ENCODE results near the gene TRIM69. TPM values are rescaled to one million over a fixed set of nuclear protein-coding genes. Genes with fewer than 3 reads are reported as not detected.
"Not testable (repeated sequence)": the region's sequence is repeated elsewhere in the genome, so short reads cannot be mapped to it uniquely, and the experiment has no call there.

The TRIM69 gene
- total RNA-seq, 1 experiment from 2014 or later: 22.7 TPM

GRCh38 chr15:44780608-44781007 lies 44.3 kb downstream of the TRIM69 start:
- Histone ChIP-seq H3K4me1 (ENCODE audit: low read length) (peaks cover 16% of the 10 kb centered on the region), H3K9me3 (ENCODE audit: low read length) (no peaks in the 10 kb centered on the region), H3K4me2 (ENCODE audit: low read depth, low read length, poor library complexity, severe bottlenecking) (no peak overlapping the region), H4K20me1 (ENCODE audit: insufficient read depth, low read depth, low read length) (no peaks in the 10 kb centered on the region), H3K27me3 (ENCODE audit: low read length) (no peaks in the 10 kb centered on the region), H3K9ac (ENCODE audit: low read length) (no peak overlapping the region), H3K9me2 (replicated peaks; ENCODE audit: insufficient read depth, low read length) (no peaks in the 10 kb centered on the region), H3K36me3 (ENCODE audit: insufficient read depth, low read length) (no peaks in the 10 kb centered on the region), H2AFZ (ENCODE audit: low read length) (no peak overlapping the region), H3K27ac (ENCODE audit: low read length) (no peak overlapping the region), H3K4me3 (ENCODE audit: low read length) (no peak overlapping the region), H3K79me2 (ENCODE audit: low read length) (no peaks in the 10 kb centered on the region)
- DNase-seq: no peak

GRCh38 chr15:44781128-44781810 lies 44.9 kb downstream of the TRIM69 start:
- Histone ChIP-seq H3K9me2 (replicated peaks; ENCODE audit: insufficient read depth, low read length) (no peaks in the 10 kb centered on the region), H3K79me2 (ENCODE audit: low read length) (no peaks in the 10 kb centered on the region), H3K4me2 (ENCODE audit: low read depth, low read length, poor library complexity, severe bottlenecking) (no peak overlapping the region), H3K27ac (ENCODE audit: low read length) (no peak overlapping the region), H3K4me1 (ENCODE audit: low read length) (peaks cover 9% of the 10 kb centered on the region), H3K36me3 (ENCODE audit: insufficient read depth, low read length) (no peaks in the 10 kb centered on the region), H3K4me3 (ENCODE audit: low read length) (no peak overlapping the region), H2AFZ (ENCODE audit: low read length) (no peak overlapping the region), H3K9me3 (ENCODE audit: low read length) (no peaks in the 10 kb centered on the region), H3K27me3 (ENCODE audit: low read length) (no peaks in the 10 kb centered on the region), H3K9ac (ENCODE audit: low read length) (no peak overlapping the region), H4K20me1 (ENCODE audit: insufficient read depth, low read depth, low read length) (no peaks in the 10 kb centered on the region)
- DNase-seq: no peak

DNA sequence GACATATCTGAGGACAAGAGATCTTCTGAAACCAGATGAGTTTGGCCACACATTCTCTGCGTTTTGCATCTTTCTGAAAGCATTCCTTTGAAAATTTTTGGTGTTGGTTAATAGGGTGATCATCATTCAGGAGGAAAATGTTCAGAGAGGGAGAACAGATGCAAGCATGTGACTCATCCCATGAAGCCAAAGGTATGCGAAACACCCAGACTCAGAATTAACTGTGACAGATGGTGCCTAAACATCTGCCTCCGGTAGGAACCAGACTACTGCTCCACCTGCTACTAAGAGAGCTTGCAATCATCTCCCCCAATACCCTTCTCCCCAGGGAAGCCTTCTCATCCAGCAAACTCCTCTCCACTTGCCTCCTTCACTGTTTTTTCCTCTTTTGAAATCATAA lies 46.2 kb downstream of the TRIM69 start:
- H3K36me3 ChIP-seq (ENCODE audit: insufficient read depth, low read length): no peaks in the 10 kb centered on the region
- H3K9me3 ChIP-seq (ENCODE audit: low read length): no peaks in the 10 kb centered on the region
- no peak overlapping the region for H3K27ac ChIP-seq (ENCODE audit: low read length)
- no peaks in the 10 kb centered on the region for H3K79me2 ChIP-seq (ENCODE audit: low read length)
- DNase-seq: no peak
- no peaks in the 10 kb centered on the region for H3K27me3 ChIP-seq (ENCODE audit: low read length)
- H3K9ac ChIP-seq (ENCODE audit: low read length): no peak overlapping the region
- no peak overlapping the region for H3K4me3 ChIP-seq (ENCODE audit: low read length)
- H3K9me2 ChIP-seq (replicated peaks; ENCODE audit: insufficient read depth, low read length): no peaks in the 10 kb centered on the region
- no peaks in the 10 kb centered on the region for H4K20me1 ChIP-seq (ENCODE audit: insufficient read depth, low read depth, low read length)
- peaks cover 9% of the 10 kb centered on the region for H3K4me1 ChIP-seq (ENCODE audit: low read length)
- H2AFZ ChIP-seq (ENCODE audit: low read length): no peak overlapping the region
- no peak overlapping the region for H3K4me2 ChIP-seq (ENCODE audit: low read depth, low read length, poor library complexity, severe bottlenecking)

GRCh38 chr15:44784918-44785274 lies 48.6 kb downstream of the TRIM69 start:
- H3K9me2 ChIP-seq (replicated peaks; ENCODE audit: insufficient read depth, low read length); H3K9me3 ChIP-seq (ENCODE audit: low read length); H3K4me1 ChIP-seq (ENCODE audit: low read length); H4K20me1 ChIP-seq (ENCODE audit: insufficient read depth, low read depth, low read length); DNase-seq; H3K9ac ChIP-seq (ENCODE audit: low read length); H3K79me2 ChIP-seq (ENCODE audit: low read length); H3K4me2 ChIP-seq (ENCODE audit: low read depth, low read length, poor library complexity, severe bottlenecking); H3K36me3 ChIP-seq (ENCODE audit: insufficient read depth, low read length); H3K27ac ChIP-seq (ENCODE audit: low read length); H3K27me3 ChIP-seq (ENCODE audit: low read length): not testable (repeated sequence)
- H3K4me3 ChIP-seq (ENCODE audit: low read length): peak overlapping the region; percentile 84; the same call in 1 of the 2 replicates
- H2AFZ ChIP-seq (ENCODE audit: low read length): peak overlapping the region; percentile 63; the same call in 1 of the 2 replicates

GRCh38 chr15:44788748-44789147 lies 52.4 kb downstream of the TRIM69 start:
- no peak for DNase-seq
- no peak overlapping the region for H3K27ac ChIP-seq (ENCODE audit: low read length)

DNA sequence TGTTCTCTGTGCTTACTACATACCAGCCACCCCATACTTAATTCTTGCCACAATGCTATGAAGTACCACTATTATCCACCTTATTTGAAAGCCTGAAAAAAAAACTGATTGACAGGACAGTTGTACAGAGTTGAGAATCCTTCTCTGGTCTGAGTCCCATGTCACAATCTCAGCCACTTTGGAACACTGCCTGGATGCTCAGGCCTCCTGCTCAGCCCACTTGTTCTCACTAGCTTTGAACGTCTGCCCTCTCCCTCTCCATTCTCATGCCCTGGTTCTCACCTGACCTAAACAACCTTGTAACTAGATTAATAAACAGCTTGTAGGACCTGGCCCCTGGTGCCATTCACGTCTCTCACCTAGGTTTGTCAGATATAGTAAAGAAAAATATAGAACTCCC lies 53.9 kb downstream of the TRIM69 start:
- no peaks in the 10 kb centered on the region for H3K4me1 ChIP-seq (ENCODE audit: low read length)
- no peak overlapping the region for H2AFZ ChIP-seq (ENCODE audit: low read length)
- no peaks in the 10 kb centered on the region for H3K9me3 ChIP-seq (ENCODE audit: low read length)
- H3K4me3 ChIP-seq (ENCODE audit: low read length): no peak overlapping the region
- no peaks in the 10 kb centered on the region for H3K79me2 ChIP-seq (ENCODE audit: low read length)
- H4K20me1 ChIP-seq (ENCODE audit: insufficient read depth, low read depth, low read length): no peaks in the 10 kb centered on the region
- H3K27me3 ChIP-seq (ENCODE audit: low read length): no peaks in the 10 kb centered on the region
- no peak overlapping the region for H3K9ac ChIP-seq (ENCODE audit: low read length)
- no peak for DNase-seq
- H3K36me3 ChIP-seq (ENCODE audit: insufficient read depth, low read length): no peaks in the 10 kb centered on the region
- H3K27ac ChIP-seq (ENCODE audit: low read length): no peak overlapping the region
- no peaks in the 10 kb centered on the region for H3K9me2 ChIP-seq (replicated peaks; ENCODE audit: insufficient read depth, low read length)
- H3K4me2 ChIP-seq (ENCODE audit: low read depth, low read length, poor library complexity, severe bottlenecking): no peak overlapping the region

More at GRCh38 chr15:44788748-44789147, 52.4 kb downstream of the TRIM69 start:
- H3K4me1 ChIP-seq (ENCODE audit: low read length): peaks cover 4% of the 10 kb centered on the region
- H3K9ac ChIP-seq (ENCODE audit: low read length): no peak overlapping the region
- no peak overlapping the region for H3K4me2 ChIP-seq (ENCODE audit: low read depth, low read length, poor library complexity, severe bottlenecking)
- H4K20me1 ChIP-seq (ENCODE audit: insufficient read depth, low read depth, low read length): no peaks in the 10 kb centered on the region
- H3K4me3 ChIP-seq (ENCODE audit: low read length): no peak overlapping the region
- H3K9me3 ChIP-seq (ENCODE audit: low read length): no peaks in the 10 kb centered on the region
- H3K9me2 ChIP-seq (replicated peaks; ENCODE audit: insufficient read depth, low read length): no peaks in the 10 kb centered on the region
- no peaks in the 10 kb centered on the region for H3K27me3 ChIP-seq (ENCODE audit: low read length)
- no peak overlapping the region for H2AFZ ChIP-seq (ENCODE audit: low read length)
- H3K36me3 ChIP-seq (ENCODE audit: insufficient read depth, low read length): no peaks in the 10 kb centered on the region
- H3K79me2 ChIP-seq (ENCODE audit: low read length): no peaks in the 10 kb centered on the region

- Histone ChIP-seq H3K27me3 (ENCODE audit: low read length) (no peaks in the 10 kb centered on the region), H3K9me2 (replicated peaks; ENCODE audit: insufficient read depth, low read length) (no peaks in the 10 kb centered on the region), H4K20me1 (ENCODE audit: insufficient read depth, low read depth, low read length) (no peaks in the 10 kb centered on the region), H3K4me1 (ENCODE audit: low read length) (no peaks in the 10 kb centered on the region), H3K27ac (ENCODE audit: low read length) (no peak overlapping the region), H3K4me3 (ENCODE audit: low read length) (no peak overlapping the region), H3K9ac (ENCODE audit: low read length) (no peak overlapping the region), H3K36me3 (ENCODE audit: insufficient read depth, low read length) (no peaks in the 10 kb centered on the region), H3K4me2 (ENCODE audit: low read depth, low read length, poor library complexity, severe bottlenecking) (no peak overlapping the region), H2AFZ (ENCODE audit: low read length) (no peak overlapping the region), H3K9me3 (ENCODE audit: low read length) (no peaks in the 10 kb centered on the region), H3K79me2 (ENCODE audit: low read length) (no peaks in the 10 kb centered on the region)
- DNase-seq: no peak
Observed at GRCh38 chr15:44790656-44791055, 54.3 kb downstream of the TRIM69 start.

DNA sequence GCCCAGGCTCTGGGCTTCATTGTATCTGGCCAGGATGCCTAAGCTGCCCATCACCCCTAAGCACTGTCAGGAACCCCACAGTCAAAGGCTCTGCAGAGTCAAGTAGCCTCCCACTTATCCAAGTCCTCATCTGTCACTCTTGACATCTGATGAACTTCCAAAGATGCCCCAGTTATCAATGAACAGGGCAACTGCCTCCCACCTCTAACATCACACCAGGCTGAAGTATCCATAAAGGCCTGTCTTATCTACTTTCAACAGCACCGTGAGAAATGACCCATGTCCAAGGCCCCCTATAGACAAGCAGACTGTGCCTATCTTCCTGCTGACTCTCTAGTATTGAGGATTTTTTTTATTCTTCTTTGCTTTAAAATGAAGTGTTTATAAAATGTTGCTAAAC lies 56.4 kb downstream of the TRIM69 start:
- Histone ChIP-seq H3K79me2 (ENCODE audit: low read length) (no peaks in the 10 kb centered on the region), H3K4me2 (ENCODE audit: low read depth, low read length, poor library complexity, severe bottlenecking) (no peak overlapping the region), H3K4me1 (ENCODE audit: low read length) (no peaks in the 10 kb centered on the region), H2AFZ (ENCODE audit: low read length) (no peak overlapping the region), H3K9me2 (replicated peaks; ENCODE audit: insufficient read depth, low read length) (no peaks in the 10 kb centered on the region), H3K9ac (ENCODE audit: low read length) (no peak overlapping the region), H3K9me3 (ENCODE audit: low read length) (no peaks in the 10 kb centered on the region), H4K20me1 (ENCODE audit: insufficient read depth, low read depth, low read length) (no peaks in the 10 kb centered on the region), H3K27ac (ENCODE audit: low read length) (no peak overlapping the region), H3K27me3 (ENCODE audit: low read length) (no peaks in the 10 kb centered on the region), H3K36me3 (ENCODE audit: insufficient read depth, low read length) (no peaks in the 10 kb centered on the region), H3K4me3 (ENCODE audit: low read length) (no peak overlapping the region)
- DNase-seq: no peak
